Measurements from ENCODE around the gene ADAMTSL3.

Gene ADAMTSL3

DNA sequence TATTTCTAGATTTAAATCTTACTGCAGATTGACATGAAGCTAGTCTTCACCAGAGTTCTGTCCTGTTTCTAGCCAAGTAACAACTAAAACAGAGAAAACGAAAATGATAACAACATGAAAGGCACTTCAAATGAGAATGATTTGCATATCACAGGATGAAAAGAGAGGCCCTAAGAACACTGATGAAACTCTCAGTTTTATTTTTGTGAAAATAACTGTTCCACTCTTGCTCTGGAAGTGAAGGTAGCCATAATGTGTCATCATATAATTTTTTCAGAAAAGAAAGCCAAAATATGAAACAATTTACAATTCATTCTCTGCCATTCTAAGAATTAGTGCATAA is 274.4 kb downstream of the ADAMTSL3 start:
- TF ChIP-seq, protein P1, sequence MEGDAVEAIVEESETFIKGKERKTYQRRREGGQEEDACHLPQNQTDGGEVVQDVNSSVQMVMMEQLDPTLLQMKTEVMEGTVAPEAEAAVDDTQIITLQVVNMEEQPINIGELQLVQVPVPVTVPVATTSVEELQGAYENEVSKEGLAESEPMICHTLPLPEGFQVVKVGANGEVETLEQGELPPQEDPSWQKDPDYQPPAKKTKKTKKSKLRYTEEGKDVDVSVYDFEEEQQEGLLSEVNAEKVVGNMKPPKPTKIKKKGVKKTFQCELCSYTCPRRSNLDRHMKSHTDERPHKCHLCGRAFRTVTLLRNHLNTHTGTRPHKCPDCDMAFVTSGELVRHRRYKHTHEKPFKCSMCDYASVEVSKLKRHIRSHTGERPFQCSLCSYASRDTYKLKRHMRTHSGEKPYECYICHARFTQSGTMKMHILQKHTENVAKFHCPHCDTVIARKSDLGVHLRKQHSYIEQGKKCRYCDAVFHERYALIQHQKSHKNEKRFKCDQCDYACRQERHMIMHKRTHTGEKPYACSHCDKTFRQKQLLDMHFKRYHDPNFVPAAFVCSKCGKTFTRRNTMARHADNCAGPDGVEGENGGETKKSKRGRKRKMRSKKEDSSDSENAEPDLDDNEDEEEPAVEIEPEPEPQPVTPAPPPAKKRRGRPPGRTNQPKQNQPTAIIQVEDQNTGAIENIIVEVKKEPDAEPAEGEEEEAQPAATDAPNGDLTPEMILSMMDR (conservative IDR thresholded peaks at IDR 0.05), result no peak
- no peak for TF ChIP-seq ZFX (IDR thresholded peaks at IDR 0.05)
- no peak overlapping the region for H3K27ac ChIP-seq

DNA sequence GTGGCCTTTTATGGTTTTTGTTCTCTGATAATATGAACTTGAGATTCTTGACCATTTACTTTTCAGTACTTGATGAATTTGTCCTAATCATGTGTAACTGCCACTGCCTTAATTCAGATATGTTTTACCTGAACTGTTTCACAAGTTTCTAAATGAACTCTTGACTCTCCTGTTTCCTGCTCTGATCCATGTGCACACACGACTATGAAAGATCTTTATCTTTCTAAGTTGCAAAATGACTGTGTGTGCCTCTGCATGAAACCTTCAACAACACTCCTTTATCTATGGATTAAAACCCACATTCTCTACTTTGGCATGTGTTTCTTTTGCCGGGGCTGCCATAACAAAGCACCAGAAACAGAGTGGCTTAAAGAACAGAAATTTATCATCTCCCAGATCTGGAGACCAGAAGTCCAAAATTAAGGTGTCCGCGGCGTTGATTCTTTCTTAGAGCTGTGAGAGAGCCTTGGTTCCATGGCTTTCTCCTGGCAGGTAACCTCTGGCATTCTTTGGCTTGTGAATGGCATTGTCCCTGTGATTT is 275.0 kb downstream of the ADAMTSL3 start:
- TF ChIP-seq, protein P1 (conservative IDR thresholded peaks at IDR 0.05), result no peak
- TF ChIP-seq ZFX (IDR thresholded peaks at IDR 0.05), result no peak
- peak overlapping the region; percentile 68; the same call in 1 of the 2 replicates for H3K27ac ChIP-seq

DNA sequence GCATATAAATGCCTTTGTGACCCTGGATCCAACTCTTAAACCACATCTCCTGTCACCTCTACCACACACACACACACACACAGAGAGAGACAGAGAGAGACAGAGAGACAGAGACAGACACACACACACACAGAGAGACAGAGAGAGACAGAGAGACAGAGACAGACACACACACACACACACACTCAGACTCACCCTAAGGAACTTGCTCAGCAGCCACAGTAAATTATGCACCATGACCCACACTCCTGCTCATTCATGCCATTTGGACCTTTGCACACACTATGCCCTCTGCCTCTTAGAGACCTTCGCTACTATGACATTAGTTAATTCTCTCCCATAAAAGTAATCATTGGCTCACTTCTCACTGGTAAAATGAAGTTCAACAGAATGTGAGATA is 275.7 kb downstream of the ADAMTSL3 start:
- H3K27ac ChIP-seq, result peak overlapping the region; percentile 68; the same call in 1 of the 2 replicates
- TF ChIP-seq, protein P1 (conservative IDR thresholded peaks at IDR 0.05), result no peak
- no peak for TF ChIP-seq ZFX (IDR thresholded peaks at IDR 0.05)

DNA sequence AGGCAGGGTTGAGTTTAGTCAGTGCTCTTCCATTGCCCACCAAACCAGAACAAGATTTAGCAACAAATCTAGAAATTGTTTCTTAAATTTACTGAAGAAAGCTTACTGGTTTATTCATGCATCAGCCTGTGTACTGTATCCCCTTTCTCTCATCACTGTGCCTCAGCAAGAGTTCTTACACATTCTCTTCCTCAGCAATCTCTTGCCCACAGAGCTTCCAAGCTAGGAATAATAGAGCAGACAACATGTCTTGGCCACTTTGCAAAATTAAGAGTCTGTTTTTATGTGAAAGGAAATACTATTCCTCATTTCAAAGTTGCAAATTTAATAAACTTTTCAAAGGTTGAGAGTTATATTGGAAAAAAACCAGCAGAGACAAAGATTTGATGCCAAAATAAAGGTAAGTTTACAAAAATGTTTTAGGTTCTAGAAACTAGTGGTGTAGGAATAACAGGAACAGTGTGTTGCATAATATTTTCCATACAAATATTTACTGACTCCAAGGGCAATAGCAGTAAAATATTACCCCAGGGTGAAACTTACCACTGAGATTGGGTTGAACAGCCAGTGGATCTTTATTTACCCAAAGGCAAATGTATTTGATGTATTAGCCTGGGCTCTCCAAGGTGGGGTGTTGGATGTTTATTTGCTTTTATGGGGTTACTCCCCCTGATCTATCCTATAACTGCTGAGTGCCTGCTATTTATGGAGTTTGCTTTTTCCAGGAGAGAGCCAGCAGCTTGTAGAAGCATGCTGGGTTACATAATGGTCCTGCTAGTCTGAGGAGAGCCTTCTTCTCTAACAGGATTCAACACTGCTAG is 276.7 kb downstream of the ADAMTSL3 start:
- H3K27ac ChIP-seq, result peak overlapping the region; percentile 68; the same call in 1 of the 2 replicates
- TF ChIP-seq ZFX (IDR thresholded peaks at IDR 0.05), result no peak
- TF ChIP-seq, protein P1 (conservative IDR thresholded peaks at IDR 0.05), result no peak

DNA sequence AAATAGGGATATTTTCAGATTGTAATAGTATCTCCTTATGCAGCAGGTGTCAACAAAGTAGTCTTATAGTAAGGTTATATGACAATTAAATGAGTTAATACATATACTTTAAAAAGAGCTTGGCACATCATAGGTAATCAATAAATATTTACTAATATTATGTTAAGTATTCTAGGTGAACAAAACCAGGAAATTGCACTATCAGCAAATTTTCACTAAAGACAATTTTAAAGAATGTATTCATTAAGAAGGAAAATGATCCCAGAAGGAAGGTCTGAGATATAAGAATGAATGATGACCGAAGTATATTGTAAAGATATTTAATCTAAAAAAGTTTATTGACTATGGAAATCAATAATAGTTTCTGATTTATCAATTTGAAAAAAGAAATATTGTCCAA is 281.9 kb downstream of the ADAMTSL3 start:
- no peak overlapping the region for H3K27ac ChIP-seq
- no peak for TF ChIP-seq ZFX (IDR thresholded peaks at IDR 0.05)
- TF ChIP-seq, protein P1 (conservative IDR thresholded peaks at IDR 0.05), result no peak

DNA sequence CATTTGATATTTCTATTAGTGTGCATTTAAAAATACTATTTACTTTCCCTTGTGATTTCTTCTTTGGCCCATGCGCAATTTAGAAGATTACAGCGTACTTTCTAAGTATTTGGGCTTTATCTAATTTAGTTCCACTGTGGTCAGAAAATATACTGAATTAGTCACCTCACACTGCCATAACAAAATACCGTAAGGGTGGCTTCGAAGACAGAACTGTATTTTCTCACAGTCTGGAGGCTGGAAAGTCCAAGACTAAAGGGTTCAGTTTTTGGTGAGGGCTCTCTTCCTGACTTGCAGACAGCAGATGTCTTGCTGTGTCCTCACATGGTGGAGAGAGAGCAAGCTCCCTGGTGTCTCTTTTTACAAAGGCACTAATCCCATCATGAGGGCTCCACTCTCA is 286.2 kb downstream of the ADAMTSL3 start:
- H3K27ac ChIP-seq, result no peak overlapping the region
- TF ChIP-seq, protein P1 (conservative IDR thresholded peaks at IDR 0.05), result no peak
- no peak for TF ChIP-seq ZFX (IDR thresholded peaks at IDR 0.05)

DNA sequence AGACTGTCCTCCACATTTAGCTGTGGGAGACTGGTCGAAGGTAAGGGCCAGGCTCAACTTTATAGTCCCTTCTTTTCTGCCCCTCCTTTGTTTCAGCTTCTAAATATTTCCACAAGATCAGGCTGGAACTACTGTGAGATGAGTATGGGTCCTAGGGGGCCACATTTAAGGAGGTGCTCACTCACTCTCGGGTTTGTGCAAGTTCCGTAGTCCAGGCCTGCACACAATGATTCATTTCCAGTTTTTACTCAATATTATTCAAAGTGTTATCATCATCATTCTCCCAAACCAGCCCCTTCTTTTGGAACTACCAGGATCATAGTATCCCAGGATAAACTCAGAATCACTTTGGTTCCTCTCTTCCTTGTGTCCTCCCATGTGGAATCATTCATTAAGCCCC is 289.1 kb downstream of the ADAMTSL3 start:
- TF ChIP-seq, protein P1 (conservative IDR thresholded peaks at IDR 0.05), result no peak
- TF ChIP-seq ZFX (IDR thresholded peaks at IDR 0.05), result no peak
- no peak overlapping the region for H3K27ac ChIP-seq

Data from C4-2B (cell line).